GM12801 (cell line): ENCODE data around the gene MYO9A.

Experiments
- TF ChIP-seq, protein P1 (sequence below): IDR thresholded peaks from one replicate; pipeline ENCODE4 v1.5.1; 2011; ENCODE audit warnings: control low read depth; ENCODE audit not compliant: insufficient read length; ENCODE audit errors: extremely low read depth

Gene MYO9A

DNA sequence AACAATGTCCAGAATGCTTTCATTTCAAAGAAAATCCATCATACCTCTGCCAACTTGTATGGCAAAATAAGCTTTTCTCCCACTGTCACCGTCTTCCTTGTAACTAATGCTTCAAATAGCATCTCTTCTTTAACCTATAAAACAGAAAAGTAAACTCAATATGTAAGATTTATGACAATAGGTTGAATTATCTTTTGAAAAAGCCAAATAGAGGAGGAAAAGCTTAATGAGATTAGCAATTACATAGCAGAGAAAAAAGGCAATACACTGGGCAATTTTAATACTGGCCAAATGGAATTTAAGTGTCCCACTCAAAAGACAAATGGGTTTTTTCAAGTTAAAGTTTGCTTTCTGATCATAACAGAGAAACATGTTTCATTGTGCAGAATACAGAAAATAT lies 118.1 kb downstream of the MYO9A start:
- TF ChIP-seq, protein P1, sequence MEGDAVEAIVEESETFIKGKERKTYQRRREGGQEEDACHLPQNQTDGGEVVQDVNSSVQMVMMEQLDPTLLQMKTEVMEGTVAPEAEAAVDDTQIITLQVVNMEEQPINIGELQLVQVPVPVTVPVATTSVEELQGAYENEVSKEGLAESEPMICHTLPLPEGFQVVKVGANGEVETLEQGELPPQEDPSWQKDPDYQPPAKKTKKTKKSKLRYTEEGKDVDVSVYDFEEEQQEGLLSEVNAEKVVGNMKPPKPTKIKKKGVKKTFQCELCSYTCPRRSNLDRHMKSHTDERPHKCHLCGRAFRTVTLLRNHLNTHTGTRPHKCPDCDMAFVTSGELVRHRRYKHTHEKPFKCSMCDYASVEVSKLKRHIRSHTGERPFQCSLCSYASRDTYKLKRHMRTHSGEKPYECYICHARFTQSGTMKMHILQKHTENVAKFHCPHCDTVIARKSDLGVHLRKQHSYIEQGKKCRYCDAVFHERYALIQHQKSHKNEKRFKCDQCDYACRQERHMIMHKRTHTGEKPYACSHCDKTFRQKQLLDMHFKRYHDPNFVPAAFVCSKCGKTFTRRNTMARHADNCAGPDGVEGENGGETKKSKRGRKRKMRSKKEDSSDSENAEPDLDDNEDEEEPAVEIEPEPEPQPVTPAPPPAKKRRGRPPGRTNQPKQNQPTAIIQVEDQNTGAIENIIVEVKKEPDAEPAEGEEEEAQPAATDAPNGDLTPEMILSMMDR: no peak

DNA sequence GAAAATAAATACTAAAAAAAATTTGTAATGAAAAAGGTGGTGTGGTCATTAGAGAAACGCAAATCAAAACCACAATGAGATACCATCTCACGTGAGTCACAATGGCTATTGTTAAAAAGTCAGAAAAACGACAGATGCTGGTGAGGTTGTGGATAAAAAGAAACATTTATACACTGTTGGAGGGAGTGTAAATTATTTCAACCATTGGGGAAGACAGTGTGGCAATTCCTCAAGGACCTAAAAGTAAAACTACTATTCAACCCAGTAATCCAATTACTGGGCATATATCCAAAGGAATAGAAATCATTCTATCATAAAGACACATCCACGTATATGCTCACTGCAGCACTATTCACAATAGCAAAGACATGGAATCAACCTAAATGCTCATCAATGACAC lies 120.3 kb downstream of the MYO9A start:
- TF ChIP-seq, protein P1: no peak

DNA sequence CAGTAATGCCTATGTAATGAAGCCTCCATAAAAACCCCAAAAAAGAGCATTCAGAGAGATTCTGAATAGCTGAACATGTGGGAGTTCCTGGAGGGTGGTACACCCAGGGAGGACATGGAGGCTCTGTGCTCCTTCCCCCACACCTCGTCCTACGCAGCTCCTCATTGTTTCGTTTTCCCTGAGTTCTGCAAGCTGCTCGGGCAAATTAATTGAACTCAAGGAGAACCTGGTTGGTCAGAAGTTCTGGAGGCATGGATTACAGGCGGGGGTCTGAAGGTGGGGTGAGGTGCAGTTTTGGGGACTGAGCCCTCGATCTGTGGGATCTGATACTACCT lies 142.2 kb downstream of the MYO9A start:
- TF ChIP-seq, protein P1: no peak

DNA sequence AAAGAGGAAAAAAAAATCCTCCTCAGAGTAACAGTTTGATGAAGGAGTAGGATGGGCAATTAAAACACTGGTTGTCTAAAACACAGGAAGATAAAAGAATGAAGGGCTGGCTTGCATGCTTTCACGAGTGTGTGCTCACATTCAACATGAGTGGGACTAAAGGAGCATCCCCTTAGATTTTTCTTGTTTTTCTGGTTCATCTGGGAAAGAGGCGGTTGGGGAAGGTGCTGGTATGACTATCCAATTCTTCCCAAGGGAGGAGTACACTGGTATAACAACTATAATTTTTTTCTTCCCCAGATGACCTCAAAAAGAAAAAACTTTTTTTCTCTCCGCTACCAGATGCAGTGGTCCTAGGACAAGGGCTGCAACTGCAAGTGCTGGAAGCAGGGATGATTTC lies 143.7 kb downstream of the MYO9A start:
- TF ChIP-seq, protein P1: no peak

DNA sequence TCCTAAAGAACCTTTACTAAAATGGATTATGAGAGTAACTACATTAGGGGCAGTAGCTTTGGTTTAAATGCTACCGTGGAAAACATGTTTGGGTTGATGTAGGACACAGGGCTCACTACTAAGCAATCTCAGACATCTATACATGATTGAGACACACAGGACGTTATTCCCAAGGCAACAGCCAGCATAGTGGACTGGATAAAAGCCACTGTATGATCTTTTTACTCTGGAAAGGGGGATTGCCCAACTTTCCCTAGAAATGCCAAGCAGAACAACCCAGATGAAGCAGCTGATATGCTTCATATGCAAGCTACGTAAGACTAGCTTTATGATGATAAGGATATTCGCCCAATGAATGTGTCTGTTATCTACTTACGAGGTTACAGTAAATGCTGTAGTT lies 144.6 kb downstream of the MYO9A start:
- TF ChIP-seq, protein P1: no peak

DNA sequence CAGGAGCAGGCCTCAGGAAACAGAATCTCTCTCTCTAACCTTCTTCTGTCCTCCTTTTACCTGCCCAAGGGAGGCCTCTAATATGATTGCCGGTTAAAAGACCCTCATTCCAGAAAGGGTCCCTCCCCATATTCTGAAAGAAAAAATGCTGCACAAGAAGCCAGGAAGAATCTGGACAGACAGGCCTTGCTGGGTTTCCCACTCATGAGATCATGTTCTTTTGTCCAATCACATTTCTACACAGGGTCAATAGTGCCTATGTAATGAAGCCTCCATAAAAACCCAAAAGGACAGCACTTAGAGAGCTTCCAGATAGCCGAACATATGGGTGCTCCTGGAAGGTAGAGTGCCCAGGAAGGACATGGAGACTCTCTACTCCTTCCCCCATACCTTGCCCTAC lies 146.0 kb downstream of the MYO9A start:
- TF ChIP-seq, protein P1: no peak

DNA sequence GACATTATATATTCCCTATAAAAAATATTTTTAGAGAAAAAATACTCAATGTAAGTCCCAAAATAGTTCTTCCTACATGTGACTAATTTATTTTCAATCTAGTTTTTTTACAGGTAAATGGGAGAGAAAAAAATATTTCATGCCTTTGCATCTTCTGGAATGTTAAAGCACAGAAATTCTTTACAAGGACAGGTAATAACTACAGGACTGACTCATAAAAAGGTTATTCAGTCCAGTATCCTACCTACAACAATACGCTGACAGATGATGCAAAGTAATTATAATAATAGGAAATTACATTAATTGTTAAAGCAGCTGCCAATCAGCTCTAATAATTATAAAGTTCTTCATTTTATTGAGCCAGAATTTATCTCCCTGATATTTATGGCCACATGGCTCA lies 147.5 kb downstream of the MYO9A start:
- TF ChIP-seq, protein P1: no peak

DNA sequence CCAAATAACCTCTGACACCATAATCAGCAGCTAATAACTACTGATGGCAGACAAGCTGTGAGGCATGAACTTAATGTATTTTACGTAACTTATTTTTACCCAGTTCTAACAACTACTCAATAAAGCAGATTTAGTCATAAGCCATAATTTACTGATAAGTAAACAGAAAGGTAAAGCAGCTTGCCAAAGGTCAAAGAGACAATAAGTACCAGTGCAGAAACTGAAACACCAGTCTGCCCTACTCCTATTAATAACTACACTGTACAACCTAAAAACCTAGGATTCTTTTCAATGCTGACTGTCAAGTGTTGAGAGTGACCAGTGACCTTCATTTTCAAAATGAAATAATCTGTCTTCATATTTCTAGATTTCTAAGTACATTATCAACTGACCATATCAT lies 155.4 kb downstream of the MYO9A start:
- TF ChIP-seq, protein P1: no peak
